GM21528 (cell line): ENCODE measurements around the gene GPR52.

Source experiments
- ATAC-seq: cut with Tn5 transposase; IDR thresholded peaks from one replicate; pipeline ENCODE4 v1.9.1; 2021; ENCODE audit warnings: mild to moderate bottlenecking, moderate library complexity; ENCODE audit not compliant: unreplicated experiment, low FRiP score

GPR52 gene

GRCh38 chr1:174465855-174466254, 18.1 kb downstream of the GPR52 start:
- ATAC-seq, result no peak

GRCh38 chr1:174466607-174467006, 18.8 kb downstream of the GPR52 start:
- ATAC-seq, result no peak

- no peak for ATAC-seq
These were observed 21.3 kb downstream of the GPR52 start for GRCh38 chr1:174469052-174469451.

- no peak for ATAC-seq
These were observed 21.9 kb downstream of the GPR52 start for GRCh38 chr1:174469687-174470086.

GRCh38 chr1:174479281-174479680, 31.5 kb downstream of the GPR52 start:
- no peak for ATAC-seq

- ATAC-seq, result no peak
These were observed 32.6 kb downstream of the GPR52 start for GRCh38 chr1:174480324-174480723.

GRCh38 chr1:174491606-174492005, 43.8 kb downstream of the GPR52 start:
- no peak for ATAC-seq

GRCh38 chr1:174497478-174497877, 49.7 kb downstream of the GPR52 start:
- no peak for ATAC-seq
